Measurements from ENCODE around the gene CADPS2. TPM values are rescaled to one million over a fixed set of nuclear protein-coding genes. Genes with fewer than 3 reads are reported as not detected.

The CADPS2 gene
- total RNA-seq, 4 donors from 2014 or later: 27.7 to 46.2 (median 32.6) TPM

DNA sequence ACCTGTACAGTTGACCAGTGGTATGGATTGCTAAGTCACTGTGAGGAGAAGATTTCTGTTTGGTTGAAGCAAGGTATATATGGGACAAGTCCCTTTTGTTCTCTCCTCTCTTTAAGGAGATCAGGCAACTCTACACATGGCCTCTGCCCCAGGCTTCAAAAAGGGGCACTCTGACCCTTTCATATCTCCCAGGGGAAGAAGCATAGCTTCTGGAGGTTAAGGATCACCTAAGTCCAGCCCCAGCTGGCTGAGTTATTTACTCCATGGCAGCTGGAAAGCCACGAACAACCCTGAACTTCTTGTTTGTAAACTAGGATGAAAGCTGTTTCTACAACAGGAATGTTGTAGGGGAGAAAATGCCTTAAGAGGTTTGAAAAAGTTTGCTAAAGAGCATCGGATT lies 452.5 kb downstream of the CADPS2 start:
- Histone ChIP-seq H3K27ac (no peak overlapping the region), H3K27me3 (no peaks in the 10 kb centered on the region), H3K4me3 (replicated peaks in 1 of 3) (no peak overlapping the region), H3K9me3 (no peaks in the 10 kb centered on the region), H3K4me1 (no peaks in the 10 kb centered on the region), H3K36me3 (no peaks in the 10 kb centered on the region)
- intact Hi-C loops (cut with DNase I): no loop called here
- TF ChIP-seq CTCF (IDR thresholded peaks at IDR 0.05): no peak
- no peak for TF ChIP-seq POLR2A (IDR thresholded peaks at IDR 0.05)
- DNase-seq: no peak
- WGBS, 2 donors: 81 to 85% methylated on average over 2 of the region's 2 CpGs

DNA sequence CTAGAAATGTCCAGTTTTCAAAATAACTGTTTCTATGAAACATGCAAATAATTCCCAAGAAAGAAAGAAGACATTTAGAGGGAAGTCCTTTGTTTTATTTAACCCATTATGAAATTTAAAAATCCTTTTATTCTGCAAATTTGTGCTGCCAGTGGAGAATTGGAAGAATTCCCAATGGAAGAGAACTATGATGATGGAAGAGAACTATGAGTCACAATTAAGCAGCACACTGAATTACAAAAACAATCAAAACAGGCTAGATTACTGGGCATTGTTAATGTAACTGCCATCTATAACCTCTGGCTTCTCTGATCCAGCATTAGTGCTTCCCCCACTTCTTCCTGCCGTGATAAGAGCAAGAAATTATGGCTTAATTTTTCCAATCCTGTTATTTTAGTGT lies 455.6 kb downstream of the CADPS2 start:
- no peaks in the 10 kb centered on the region for H3K36me3 ChIP-seq
- H3K4me1 ChIP-seq: no peaks in the 10 kb centered on the region
- H3K27me3 ChIP-seq: no peaks in the 10 kb centered on the region
- H3K27ac ChIP-seq: no peak overlapping the region
- WGBS, 2 donors: 50 to 72% methylated on average over 1 of the region's 1 CpG
- intact Hi-C loops (cut with DNase I): no loop called here
- no peaks in the 10 kb centered on the region for H3K9me3 ChIP-seq
- no peak for DNase-seq
- no peak overlapping the region for H3K4me3 ChIP-seq (replicated peaks in 1 of 3)
- no peak for TF ChIP-seq CTCF (IDR thresholded peaks at IDR 0.05)
- TF ChIP-seq POLR2A (IDR thresholded peaks at IDR 0.05): no peak

DNA sequence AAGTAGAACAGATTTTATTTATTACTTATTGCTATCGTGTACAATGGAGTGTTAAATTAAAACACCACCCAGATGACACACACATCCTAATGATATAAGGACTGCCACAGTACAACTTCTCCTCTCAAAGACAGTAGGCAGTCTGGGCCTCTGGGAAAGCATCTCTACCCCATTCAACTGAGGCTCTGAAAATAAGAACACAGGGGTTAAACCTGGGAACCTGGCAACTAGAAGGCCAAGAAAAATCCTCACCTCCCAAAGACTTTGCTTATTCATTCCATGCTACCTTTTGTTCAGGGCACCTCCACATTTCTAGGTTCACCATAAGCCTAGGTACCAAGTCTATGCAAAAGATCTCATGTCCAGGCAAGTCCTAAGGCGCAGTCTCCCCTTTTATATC lies 456.3 kb downstream of the CADPS2 start:
- intact Hi-C loops (cut with DNase I): no loop called here
- Histone ChIP-seq H3K27ac (no peak overlapping the region), H3K27me3 (no peaks in the 10 kb centered on the region), H3K9me3 (no peaks in the 10 kb centered on the region), H3K4me1 (no peaks in the 10 kb centered on the region), H3K4me3 (replicated peaks in 1 of 3) (no peak overlapping the region), H3K36me3 (no peaks in the 10 kb centered on the region)
- DNase-seq: no peak
- no peak for TF ChIP-seq POLR2A (IDR thresholded peaks at IDR 0.05)
- no peak for TF ChIP-seq CTCF (IDR thresholded peaks at IDR 0.05)
- WGBS, 2 donors: 95 to 100% methylated on average over 2 of the region's 2 CpGs

- no peak overlapping the region for H3K4me3 ChIP-seq (replicated peaks in 1 of 3)
- DNase-seq: no peak
- intact Hi-C loops (cut with DNase I): no loop called here
- no peaks in the 10 kb centered on the region for H3K27me3 ChIP-seq
- TF ChIP-seq CTCF (IDR thresholded peaks at IDR 0.05) (no peak), POLR2A (IDR thresholded peaks at IDR 0.05) (no peak)
- H3K27ac ChIP-seq: no peak overlapping the region
- H3K4me1 ChIP-seq: no peaks in the 10 kb centered on the region
- H3K9me3 ChIP-seq: no peaks in the 10 kb centered on the region
- WGBS, 2 donors: 81 to 87% methylated on average over 1 of the region's 1 CpG
- no peaks in the 10 kb centered on the region for H3K36me3 ChIP-seq
These were observed 460.5 kb downstream of the CADPS2 start for GRCh38 chr7:122425731-122426130.

- no peak for DNase-seq
- H3K4me1 ChIP-seq: no peaks in the 10 kb centered on the region
- no peaks in the 10 kb centered on the region for H3K27me3 ChIP-seq
- no peaks in the 10 kb centered on the region for H3K36me3 ChIP-seq
- no peaks in the 10 kb centered on the region for H3K9me3 ChIP-seq
- intact Hi-C loops (cut with DNase I): no loop called here
- no peak overlapping the region for H3K4me3 ChIP-seq (replicated peaks in 1 of 3)
- no peak overlapping the region for H3K27ac ChIP-seq
- TF ChIP-seq CTCF (IDR thresholded peaks at IDR 0.05) (no peak), POLR2A (IDR thresholded peaks at IDR 0.05) (no peak)
- 81 to 88% methylated on average over 4 of the region's 4 CpGs for WGBS, 2 donors
These were observed 462.7 kb downstream of the CADPS2 start for GRCh38 chr7:122423591-122423990.
